TTC549 (cell line): ENCODE data around the gene ING1.
"Not testable (repeated sequence)": the region's sequence is repeated elsewhere in the genome, so short reads cannot be mapped to it uniquely, and the experiment has no call there.

Experiments used
- FAIRE-seq: peaks from 2 replicates; lab custom pipeline; 2012; peaks lifted over from hg19 to GRCh38; lab: Jason Lieb, UNC

Gene ING1

GRCh38 chr13:110713642-110713952, at the start of gene ING1:
Gene ING1 (plus strand): TSS chr13:110713700. CDS start chr13:110714150, 450 bp downstream.
- no peak for FAIRE-seq

DNA sequence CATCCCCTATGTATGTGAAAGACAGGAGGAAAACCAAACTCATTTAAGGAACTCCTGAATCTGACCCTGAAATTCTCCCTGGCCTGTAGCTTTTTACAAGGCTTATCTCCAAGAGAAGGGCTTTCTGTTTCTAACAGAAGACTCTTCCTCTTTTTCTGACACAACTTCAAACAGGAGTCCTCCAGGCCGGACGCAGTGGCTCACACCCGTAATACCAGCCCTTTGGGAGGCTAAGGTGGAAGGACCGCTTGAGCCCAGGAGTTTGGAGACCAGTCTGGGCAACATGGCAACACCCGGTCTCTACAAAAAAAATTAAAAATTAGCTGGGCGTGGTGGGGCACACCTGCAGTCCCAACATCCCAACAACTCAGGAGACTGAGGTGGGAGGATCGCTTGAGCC, 49.5 kb upstream of the ING1 start:
- FAIRE-seq: no peak

GRCh38 chr13:110664673-110665072, 48.8 kb upstream of the ING1 start:
- no peak for FAIRE-seq

- FAIRE-seq: no peak
These were observed 47.8 kb upstream of the ING1 start for GRCh38 chr13:110665491-110666254.

- no peak for FAIRE-seq
These were observed 47.3 kb upstream of the ING1 start for GRCh38 chr13:110666255-110666533.

DNA sequence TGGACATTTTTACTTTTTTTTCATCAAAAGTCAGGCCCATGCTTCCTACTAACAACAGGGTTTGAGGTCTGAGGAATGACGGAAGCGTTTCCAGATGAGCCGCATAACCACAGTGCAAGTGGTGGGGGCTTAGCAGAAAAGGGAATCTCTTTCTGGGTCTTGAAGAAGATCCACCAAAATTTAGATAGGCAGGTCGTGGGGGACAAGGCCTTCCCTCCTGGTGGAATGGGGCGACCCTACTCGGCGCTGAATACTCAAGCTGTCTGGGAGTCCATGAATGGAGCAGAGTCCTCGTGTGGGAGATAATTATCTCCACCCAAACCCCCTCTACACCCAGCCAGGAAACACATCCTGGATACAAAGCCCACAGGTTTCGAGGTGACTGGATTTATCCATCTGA, 44.5 kb upstream of the ING1 start:
- FAIRE-seq: no peak

DNA sequence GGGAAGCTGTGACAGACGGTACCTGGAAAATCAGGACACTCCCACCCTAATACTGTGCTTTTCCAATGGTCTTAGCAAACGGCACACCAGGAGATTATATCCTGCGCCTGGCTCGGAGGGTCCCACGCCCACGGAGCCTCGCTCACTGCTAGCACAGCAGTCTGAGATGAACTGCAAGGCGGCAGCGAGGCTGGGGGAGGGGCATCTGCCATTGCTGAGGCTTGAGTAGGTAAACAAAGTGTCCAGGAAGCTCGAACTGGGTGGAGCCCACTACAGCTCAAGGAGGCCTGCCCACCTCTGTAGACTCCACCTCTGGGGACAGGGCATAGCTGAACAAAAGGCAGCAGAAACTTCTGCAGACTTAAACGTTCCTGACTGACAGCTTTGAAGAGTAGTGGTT, 43.7 kb upstream of the ING1 start:
- not testable (repeated sequence) for FAIRE-seq

- no peak for FAIRE-seq
These were observed 36.6 kb upstream of the ING1 start for GRCh38 chr13:110676595-110677587.

DNA sequence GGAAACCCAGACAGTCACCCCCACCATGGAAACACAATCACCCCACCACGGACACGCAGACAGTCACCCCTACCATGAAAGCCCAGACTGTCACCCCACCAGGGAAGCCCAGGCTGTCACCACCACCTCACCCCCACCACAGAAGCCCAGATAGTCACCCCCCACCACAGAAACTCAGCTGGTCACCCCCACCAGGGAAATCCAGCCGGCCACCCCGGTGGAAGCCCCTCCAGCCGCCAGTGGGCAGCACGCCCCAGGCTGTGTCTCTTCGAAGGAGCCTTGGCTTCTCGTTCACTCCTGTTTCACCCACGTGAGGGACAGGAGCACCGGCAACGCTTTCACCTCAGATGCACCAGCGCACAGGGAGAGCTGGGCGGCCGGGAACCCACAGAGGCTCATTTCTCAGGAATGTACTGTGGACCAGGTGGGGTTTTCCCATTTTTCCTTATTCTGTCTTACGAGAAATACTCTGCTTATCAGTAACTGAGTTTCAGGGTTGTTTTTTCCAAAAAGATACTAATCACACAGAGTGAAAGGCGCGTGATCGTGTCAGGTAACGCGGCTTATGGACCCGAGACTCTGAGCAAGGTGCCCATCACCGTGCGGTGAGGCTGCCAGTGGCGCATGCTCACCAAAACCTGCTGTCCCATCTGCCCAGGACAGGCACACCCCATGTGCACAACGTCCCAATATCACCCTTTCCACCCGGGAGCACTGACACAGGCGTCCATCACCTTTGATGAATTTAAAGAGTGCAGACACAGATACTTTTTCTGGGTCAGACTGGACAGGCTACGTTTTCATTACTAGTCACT, 35.6 kb upstream of the ING1 start:
- no peak for FAIRE-seq

DNA sequence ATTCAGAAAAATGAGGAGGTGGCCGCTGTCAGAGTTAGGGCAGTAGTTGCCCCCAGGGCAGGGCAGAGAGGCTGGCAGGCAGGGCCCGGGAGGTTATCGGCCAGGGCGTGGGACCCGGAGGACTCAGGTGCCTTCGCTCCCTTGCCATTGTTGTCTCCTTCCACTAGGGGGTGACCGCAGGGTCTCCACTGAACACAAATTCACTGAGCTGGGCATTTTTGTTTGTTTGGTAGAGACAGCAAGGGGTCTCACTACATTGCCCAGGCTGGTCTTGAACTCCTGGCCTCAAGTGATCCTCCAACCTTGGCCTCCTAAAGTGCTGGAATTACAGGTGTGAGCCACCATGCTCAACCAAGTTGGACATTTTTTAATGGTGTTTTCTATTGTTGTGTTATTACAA, 32.6 kb upstream of the ING1 start:
- FAIRE-seq: no peak

DNA sequence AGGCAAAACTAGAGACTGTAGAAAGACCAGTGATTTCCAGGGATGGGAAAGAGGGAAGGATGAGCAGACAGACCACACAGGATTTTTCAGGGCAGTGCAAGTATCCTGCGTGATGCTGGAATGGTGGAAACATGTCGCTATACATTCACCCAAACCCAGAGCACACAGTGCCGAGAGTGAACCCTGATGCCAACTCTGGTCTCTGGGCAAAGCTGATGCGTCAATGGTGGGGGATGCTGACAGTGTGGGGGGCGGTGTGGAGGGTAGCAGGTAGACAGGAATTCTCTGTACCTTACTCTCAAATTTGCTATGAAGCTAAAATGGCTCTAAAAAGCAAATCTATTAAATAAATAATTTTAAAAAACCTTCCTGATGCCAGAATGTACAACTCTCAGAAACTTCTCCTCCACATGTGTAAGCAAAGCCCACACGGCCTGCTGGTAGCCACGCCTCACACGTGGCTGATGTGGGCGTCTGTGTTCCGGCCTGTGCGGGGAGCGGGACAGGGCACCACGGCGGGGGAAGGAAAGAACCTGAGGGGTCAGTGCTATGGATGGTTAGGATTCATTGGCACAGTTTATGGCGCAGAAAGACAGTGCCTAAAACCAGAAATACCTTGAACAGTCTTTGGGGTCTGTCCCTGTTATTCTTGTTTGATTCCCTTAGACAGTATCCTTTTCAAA, 31.5 kb upstream of the ING1 start:
- no peak for FAIRE-seq

DNA sequence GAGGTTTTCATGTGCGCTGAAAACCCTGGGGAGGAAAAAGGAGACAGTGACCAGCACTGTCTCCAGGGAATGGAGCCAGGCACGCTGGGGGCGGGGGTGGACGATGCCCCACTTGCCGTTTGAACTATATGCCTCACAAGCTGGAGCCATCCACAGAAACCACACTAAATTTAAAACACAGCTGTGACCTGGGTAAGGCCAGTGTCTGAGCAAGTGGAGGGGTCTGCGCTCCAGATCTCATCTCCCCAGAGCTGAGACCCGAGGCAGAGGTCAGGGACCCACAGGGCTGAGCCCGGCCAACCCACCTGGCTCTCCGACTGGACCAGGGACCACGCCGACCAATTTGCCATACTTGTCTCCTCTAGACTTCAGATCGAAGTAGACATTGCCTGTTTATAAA, 30.8 kb upstream of the ING1 start:
- no peak for FAIRE-seq

- no peak for FAIRE-seq
These were observed 30.2 kb upstream of the ING1 start for GRCh38 chr13:110683203-110683883.

- no peak for FAIRE-seq
These were observed 29.6 kb upstream of the ING1 start for GRCh38 chr13:110683921-110684320.

- no peak for FAIRE-seq
These were observed 29.0 kb upstream of the ING1 start for GRCh38 chr13:110684388-110685056.

GRCh38 chr13:110685305-110686020, 28.0 kb upstream of the ING1 start:
- no peak for FAIRE-seq

DNA sequence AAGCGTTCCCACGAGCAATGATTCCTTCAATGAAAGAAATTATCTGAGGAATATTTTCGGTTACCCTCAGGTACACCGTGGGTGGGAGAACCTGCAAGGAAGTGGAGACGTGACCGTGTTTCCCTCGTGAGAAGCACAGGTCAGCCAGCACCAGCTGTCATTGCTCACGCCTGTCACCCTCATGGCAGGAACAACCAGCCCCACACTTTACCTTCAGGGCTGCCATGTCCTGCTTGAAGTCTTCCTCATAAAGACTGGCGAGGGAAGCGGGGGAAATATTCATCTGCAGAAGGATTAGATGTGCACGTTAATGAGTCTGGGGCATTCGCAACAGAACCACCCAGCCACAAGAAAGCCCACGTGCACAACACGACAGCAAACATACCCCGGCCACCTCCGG, 25.8 kb upstream of the ING1 start:
- FAIRE-seq: no peak

DNA sequence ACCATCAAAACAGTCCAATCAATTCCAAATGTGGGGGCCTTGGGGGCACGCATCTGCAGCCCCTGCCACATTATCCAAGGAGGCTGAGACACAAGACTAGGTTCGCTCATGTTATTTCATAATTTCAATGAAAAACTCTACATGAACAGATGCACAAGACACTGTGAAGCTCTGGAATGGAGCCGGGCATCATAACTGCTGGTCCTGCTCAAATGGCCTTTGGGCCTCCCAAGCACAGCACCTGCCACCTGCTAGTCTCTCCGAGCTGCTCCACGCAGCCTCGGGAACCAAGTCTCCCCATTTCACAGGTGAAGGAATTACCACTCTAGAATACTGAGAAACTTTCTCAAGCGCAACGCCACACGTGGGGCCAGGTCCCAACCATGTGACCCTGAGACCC, 24.5 kb upstream of the ING1 start:
- no peak for FAIRE-seq

- FAIRE-seq: no peak
These were observed 23.8 kb upstream of the ING1 start for GRCh38 chr13:110689711-110690110.

- no peak for FAIRE-seq
These were observed 23.0 kb upstream of the ING1 start for GRCh38 chr13:110690516-110690915.
